T-cell (primary cell): Measurements from ENCODE around the gene NPC1L1. TPM values are rescaled to one million over a fixed set of nuclear protein-coding genes. Genes with fewer than 3 reads are reported as not detected.
"Not testable (repeated sequence)": the region's sequence is repeated elsewhere in the genome, so short reads cannot be mapped to it uniquely, and the experiment has no call there.

Source experiments
- ATAC-seq, 4 experiments: fragments of 200-7000 bp in 3 of 4; fragments of 150-1000 bp in 1 of 4; cut with Tn5 transposase; replicated peaks in 1 of 4; 1 replicate in 3 of 4; 2 replicates in 1 of 4; pipeline ENCODE4 v1.10.0; 2021; ENCODE audit warnings: moderate library complexity in 3 of 4, mild to moderate bottlenecking in 2 of 4, moderate number of reproducible peaks in 1 of 4
- CTCF ChIA-PET, 2 donors: fragments of 300-600 bp; sonication (Branson Sonifier 250); formaldehyde crosslinking; loops; one replicate each; lab custom pipeline; 2022; ENCODE audit warnings: antibody characterized with exemption in 2 of 2; lab: Charles Lee
- POLR2A ChIA-PET, 2 donors: fragments of 300-600 bp; sonication (Branson Sonifier 250); formaldehyde crosslinking; loops; one replicate each; lab custom pipeline; 2022; ENCODE audit warnings: antibody characterized with exemption in 2 of 2; lab: Charles Lee
- DNase-seq, 35 experiments: peaks; one replicate each; pipeline versions ENCODE4 v3.0.0 to v3.0.0-alpha.2; 2013 to 2023
- H3K27ac ChIP-seq: one replicate; pipeline ENCODE4 v1.5.1; 2013; ENCODE audit warnings: low read length
- H3K27me3 ChIP-seq, 2 experiments: replicated peaks in 1 of 2; 1 replicate in 1 of 2; 2 replicates in 1 of 2; pipeline versions ENCODE4 v1.6.1 to v1.7.0; 2013; ENCODE audit warnings: low read length in 1 of 2, mixed read lengths in 1 of 2; ENCODE audit not compliant: control insufficient read depth in 2 of 2, insufficient read depth in 2 of 2; ENCODE audit errors: extremely low read depth in 1 of 2
- H3K36me3 ChIP-seq, 2 donors: 1 replicate in 1 of 2; 2 replicates in 1 of 2; pipeline versions ENCODE4 v1.6.1 to v1.7.0; 2013; ENCODE audit warnings: low read length in 1 of 2; ENCODE audit not compliant: control insufficient read depth in 2 of 2, insufficient read depth in 1 of 2; ENCODE audit errors: extremely low read depth in 1 of 2
- H3K4me1 ChIP-seq, 2 experiments: 1 replicate in 1 of 2; 2 replicates in 1 of 2; pipeline versions ENCODE4 v1.6.1 to v1.7.0; 2013; ENCODE audit warnings: low read length in 2 of 2, mixed read lengths in 1 of 2; ENCODE audit not compliant: insufficient read depth in 2 of 2, control insufficient read depth in 1 of 2; ENCODE audit errors: extremely low read depth in 1 of 2
- H3K4me3 ChIP-seq, 2 donors: 1 replicate in 1 of 2; 2 replicates in 1 of 2; pipeline versions ENCODE4 v1.5.1 to v1.7.0; 2013; ENCODE audit warnings: mild to moderate bottlenecking in 2 of 2, low read length in 1 of 2, moderate library complexity in 1 of 2; ENCODE audit not compliant: control insufficient read depth in 1 of 2; ENCODE audit errors: extremely low read depth in 1 of 2
- H3K9me3 ChIP-seq: 2 replicates; pipeline ENCODE4 v1.7.0; 2013
- H3K27ac Mint-ChIP-seq, 2 donors: one replicate each; pipeline ENCODE4 v1.8.0; 2020 to 2021; ENCODE audit warnings: mild to moderate bottlenecking in 2 of 2, mixed read lengths in 2 of 2
- H3K27me3 Mint-ChIP-seq, 2 donors: one replicate each; pipeline ENCODE4 v1.8.0; 2021 to 2022; ENCODE audit warnings: mixed read lengths in 2 of 2
- H3K36me3 Mint-ChIP-seq: one replicate; pipeline ENCODE4 v1.8.0; 2021; ENCODE audit warnings: mixed read lengths
- H3K4me1 Mint-ChIP-seq, 3 donors: one replicate each; pipeline ENCODE4 v1.8.0; 2020 to 2022; ENCODE audit warnings: mixed read lengths in 3 of 3, mild to moderate bottlenecking in 1 of 3
- H3K4me3 Mint-ChIP-seq, 3 donors: one replicate each; pipeline ENCODE4 v1.8.0; 2020 to 2022; ENCODE audit warnings: mild to moderate bottlenecking in 3 of 3, mixed read lengths in 3 of 3, moderate library complexity in 3 of 3
- H3K9me3 Mint-ChIP-seq, 3 donors: one replicate each; pipeline ENCODE4 v1.8.0; 2020 to 2022; ENCODE audit warnings: mixed read lengths in 3 of 3
- WGBS: methylation state at CpG from one replicate; pipeline ENCODE4 v1.1.5; 2013; ENCODE audit warnings: missing lambda C conversion rate; ENCODE audit not compliant: insufficient coverage; 5-methylcytosine and 5-hydroxymethylcytosine counted together
- total RNA-seq, 35 experiments: library from RNA in 6 of 35; stranded (reverse) in 6 of 35; fragments of 120-200 nt in 1 of 35; gene quantifications; one replicate each; pipeline versions ENCODE4 v1.2.1 to v1.2.4 and lab custom pipeline; 2013 to 2026

NPC1L1 gene
- total RNA-seq, 5 donors from 2014 or later (not counting 1 experiment from before 2014, with no cell fraction given) = 0.06 to 0.50 (median 0.10) TPM; not detected in 1

DNA sequence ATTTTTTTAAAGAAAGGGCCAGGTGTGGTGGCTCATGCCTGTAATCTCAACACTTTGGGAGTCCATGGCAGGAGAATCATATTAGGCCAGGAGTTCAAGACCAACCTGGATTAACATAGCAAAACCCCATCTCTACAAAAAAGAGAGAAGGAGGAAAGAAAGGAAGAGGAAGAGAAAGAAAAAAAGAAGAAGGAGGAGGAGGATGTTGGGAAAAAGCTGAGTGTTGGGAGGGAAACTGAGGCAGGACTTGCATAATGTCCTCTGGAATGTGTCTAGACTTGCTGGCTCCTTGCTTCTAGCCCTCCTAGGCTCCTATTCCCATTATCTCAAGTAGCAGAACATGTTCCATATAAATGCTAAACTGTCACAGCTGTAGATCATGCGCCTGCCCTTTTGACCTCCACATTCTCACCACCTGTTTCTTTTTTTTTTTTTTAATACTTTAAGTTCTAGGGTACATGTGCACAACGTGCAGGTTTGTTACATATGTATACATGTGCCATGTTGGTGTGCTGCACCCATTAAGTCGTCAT lies 11.4 kb upstream of the NPC1L1 start:
- H3K4me1 Mint-ChIP-seq, POLR2A ChIA-PET, H3K4me3 Mint-ChIP-seq, ATAC-seq, H3K27me3 ChIP-seq, H3K36me3 Mint-ChIP-seq, CTCF ChIA-PET, DNase-seq, H3K27ac Mint-ChIP-seq, H3K36me3 ChIP-seq, H3K9me3 Mint-ChIP-seq, H3K9me3 ChIP-seq, H3K4me1 ChIP-seq, H3K27ac ChIP-seq, H3K27me3 Mint-ChIP-seq, H3K4me3 ChIP-seq: not testable (repeated sequence)
- no CpG with 5 or more reads among the region's 3 CpGs for WGBS

DNA sequence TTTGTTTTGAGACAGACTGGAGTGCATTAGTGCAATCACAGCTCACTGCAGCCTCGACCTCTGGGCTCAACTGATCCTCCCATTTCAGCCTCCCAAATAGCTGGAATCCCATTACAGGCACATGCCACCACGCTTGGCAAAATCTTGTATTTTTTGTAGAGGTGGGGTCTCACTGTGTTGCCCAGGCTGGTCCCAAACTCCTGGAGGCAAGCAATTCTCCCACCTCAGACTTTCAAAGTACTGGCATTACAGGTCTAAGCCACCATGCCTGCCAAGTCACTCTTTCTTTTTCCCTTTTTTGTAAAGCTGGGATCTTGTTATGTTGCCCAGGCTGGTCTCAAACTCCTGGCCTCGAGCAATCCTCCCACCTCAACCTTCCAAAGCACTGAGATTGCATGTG lies 8.3 kb upstream of the NPC1L1 start:
- H3K27ac ChIP-seq = no peak overlapping the region
- DNase-seq (no peak), ATAC-seq (no peak)
- H3K36me3 ChIP-seq = no peaks in the 10 kb centered on the region
- WGBS = no CpG with 5 or more reads among the region's 3 CpGs
- ChIA-PET POLR2A (no interaction called here), CTCF (interaction anchor here in 1 of 2 donors (0.6 kb wide), 1 partner anchor 55 kb away, joined by 3 read pairs; no protein-coding TSS in a partner anchor)
- H3K4me3 ChIP-seq = no peak overlapping the region
- H3K4me1 Mint-ChIP-seq = peaks cover 4 to 6% (median 5%) of the 10 kb centered on the region in 3 donors
- H3K4me1 ChIP-seq = no peaks in the 10 kb centered on the region
- H3K4me3 Mint-ChIP-seq = no peak overlapping the region
- H3K27me3 Mint-ChIP-seq = peaks cover 8 to 11% of the 10 kb centered on the region in 2 donors
- H3K9me3 Mint-ChIP-seq = no peaks in the 10 kb centered on the region
- H3K9me3 ChIP-seq = no peaks in the 10 kb centered on the region
- no peaks in the 10 kb centered on the region for H3K36me3 Mint-ChIP-seq
- H3K27ac Mint-ChIP-seq = no peak overlapping the region
- peaks cover 0 to 13% of the 10 kb centered on the region in 2 experiments for H3K27me3 ChIP-seq

DNA sequence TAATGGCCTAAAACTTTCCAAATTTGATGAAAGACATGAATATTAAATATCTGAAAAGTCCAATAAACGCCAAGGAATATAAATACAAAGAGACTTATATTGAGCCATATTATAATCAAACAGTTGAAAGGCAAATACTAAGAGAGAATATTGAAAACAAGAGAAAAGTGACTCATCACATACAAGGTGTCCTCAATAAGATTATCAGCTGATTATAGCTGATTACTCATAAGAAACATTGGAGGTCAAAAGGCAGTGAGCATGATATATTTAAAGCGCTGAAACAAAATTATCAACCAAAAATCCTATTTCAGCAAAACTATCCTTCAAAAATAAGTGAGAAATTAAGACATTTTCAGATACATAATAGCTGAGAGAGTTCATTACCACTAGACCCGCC lies 7.8 kb upstream of the NPC1L1 start:
- Histone ChIP-seq H3K36me3 (no peaks in the 10 kb centered on the region), H3K27me3 (peaks cover 0 to 13% of the 10 kb centered on the region in 2 experiments), H3K9me3 (no peaks in the 10 kb centered on the region), H3K4me1 (no peaks in the 10 kb centered on the region), H3K4me3 (no peak overlapping the region), H3K27ac (no peak overlapping the region)
- no peak overlapping the region for H3K27ac Mint-ChIP-seq
- no peak overlapping the region for H3K4me3 Mint-ChIP-seq
- CTCF ChIA-PET = no interaction called here
- no CpG with 5 or more reads among the region's 3 CpGs for WGBS
- H3K9me3 Mint-ChIP-seq = no peaks in the 10 kb centered on the region
- no peaks in the 10 kb centered on the region for H3K36me3 Mint-ChIP-seq
- DNase-seq = no peak
- H3K27me3 Mint-ChIP-seq = peaks cover 8 to 11% of the 10 kb centered on the region in 2 donors
- peaks cover 4 to 6% (median 5%) of the 10 kb centered on the region in 3 donors for H3K4me1 Mint-ChIP-seq
- POLR2A ChIA-PET = no interaction called here
- ATAC-seq = no peak

- H3K27ac Mint-ChIP-seq = no peak overlapping the region
- CTCF ChIA-PET = no interaction called here
Measured at GRCh38 chr7:44547536-44548231, 6.6 kb upstream of the NPC1L1 start.

DNA sequence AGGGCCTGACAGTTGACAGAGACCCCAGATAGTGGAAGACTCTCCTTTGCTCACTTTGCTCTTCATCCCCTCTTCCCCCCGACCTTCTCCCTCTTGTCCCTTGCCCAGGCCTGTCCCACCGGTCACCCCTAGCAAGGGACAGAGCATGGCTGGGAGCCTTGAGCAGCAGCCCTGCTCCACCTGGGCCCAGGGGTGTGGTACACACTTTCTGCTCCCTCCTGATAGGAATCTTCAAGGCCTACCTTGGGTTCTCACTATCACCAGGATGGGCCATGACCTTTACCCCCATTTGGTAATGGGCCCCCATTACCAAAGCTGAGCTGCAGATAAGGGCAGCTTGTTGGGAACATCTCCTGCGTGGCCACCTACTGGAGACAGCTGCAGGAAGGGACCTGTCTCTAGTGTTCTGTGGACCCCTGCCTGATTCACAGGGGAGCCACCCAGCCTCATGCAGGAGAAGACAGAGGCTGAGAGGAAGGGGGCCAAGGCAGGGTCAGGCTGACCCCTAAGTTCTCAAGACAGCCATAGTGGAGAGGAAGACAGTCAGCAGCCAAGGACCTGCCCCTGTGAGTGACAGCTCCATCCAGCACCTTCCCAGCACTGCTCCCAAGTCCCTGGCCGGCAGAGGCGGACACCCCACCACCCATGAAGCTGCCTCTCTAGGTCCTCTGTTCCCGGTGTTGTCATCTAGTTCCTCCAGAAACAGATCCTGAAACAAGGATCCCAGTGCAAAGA lies 913 bp upstream of the NPC1L1 start:
- 67% methylated on average over 3 of the region's 6 CpGs for WGBS
- H3K9me3 ChIP-seq = no peaks in the 10 kb centered on the region
- Mint-ChIP-seq H3K9me3 (no peaks in the 10 kb centered on the region), H3K4me1 (peaks cover 0 to 5% (median 4%) of the 10 kb centered on the region in 3 donors), H3K27me3 (peaks cover 4 to 6% of the 10 kb centered on the region in 2 donors), H3K4me3 (no peak overlapping the region), H3K36me3 (no peaks in the 10 kb centered on the region), H3K27ac (no peak overlapping the region)
- H3K27me3 ChIP-seq = peaks cover 0 to 16% of the 10 kb centered on the region in 2 experiments
- H3K4me3 ChIP-seq = no peak overlapping the region
- ATAC-seq = no peak
- no peaks in the 10 kb centered on the region for H3K36me3 ChIP-seq
- no peak for DNase-seq
- H3K27ac ChIP-seq = no peak overlapping the region
- no peaks in the 10 kb centered on the region for H3K4me1 ChIP-seq
- CTCF ChIA-PET = interaction anchor here in 1 of 2 donors (0.6 kb wide), 1 partner anchor 345 kb away, joined by 3 read pairs; no protein-coding TSS in a partner anchor
- POLR2A ChIA-PET = no interaction called here

More at GRCh38 chr7:44547536-44548231, 6.6 kb upstream of the NPC1L1 start:
- H3K36me3 ChIP-seq = no peaks in the 10 kb centered on the region
- H3K27ac ChIP-seq = no peak overlapping the region
- H3K27me3 ChIP-seq = peaks cover 0 to 9% of the 10 kb centered on the region in 2 experiments
- no peaks in the 10 kb centered on the region for H3K9me3 ChIP-seq
- ATAC-seq = peak in 1 of 4 experiments; percentile 39
- POLR2A ChIA-PET = interaction anchor here (0.6 kb wide), 3 partner anchors 281 to 583 kb away, joined by 3 to 4 read pairs (median 3); no protein-coding TSS in a partner anchor
- no peak overlapping the region for H3K4me3 ChIP-seq
- peaks cover 7 to 8% of the 10 kb centered on the region in 2 donors for H3K27me3 Mint-ChIP-seq
- H3K36me3 Mint-ChIP-seq = no peaks in the 10 kb centered on the region
- H3K9me3 Mint-ChIP-seq = no peaks in the 10 kb centered on the region
- DNase-seq = no peak
- no peak overlapping the region for H3K4me3 Mint-ChIP-seq
- H3K4me1 Mint-ChIP-seq = peaks cover 4 to 6% (median 5%) of the 10 kb centered on the region in 3 donors
- no peaks in the 10 kb centered on the region for H3K4me1 ChIP-seq
- WGBS = 68% methylated on average over 4 of the region's 6 CpGs

GRCh38 chr7:44540592-44541027 lies 520 bp downstream of the NPC1L1 start:
- CTCF ChIA-PET = no interaction called here
- no peak for DNase-seq
- Mint-ChIP-seq H3K27me3 (peaks cover 0 to 4% of the 10 kb centered on the region in 2 donors), H3K9me3 (no peaks in the 10 kb centered on the region), H3K4me1 (no peaks in the 10 kb centered on the region), H3K27ac (no peak overlapping the region), H3K36me3 (no peaks in the 10 kb centered on the region), H3K4me3 (no peak overlapping the region)
- Histone ChIP-seq H3K4me3 (no peak overlapping the region), H3K4me1 (no peaks in the 10 kb centered on the region), H3K27ac (no peak overlapping the region), H3K27me3 (peaks cover 0 to 11% of the 10 kb centered on the region in 2 experiments), H3K9me3 (no peaks in the 10 kb centered on the region), H3K36me3 (no peaks in the 10 kb centered on the region)
- ATAC-seq = no peak
- 80% methylated on average over 5 of the region's 5 CpGs for WGBS
- POLR2A ChIA-PET = no interaction called here
